ENCODE measurements around the gene HPSE2.
"Not testable (repeated sequence)": the region's sequence is repeated elsewhere in the genome, so short reads cannot be mapped to it uniquely, and the experiment has no call there.

HPSE2 gene

GRCh38 chr10:98908868-98909267, 326.8 kb downstream of the HPSE2 start:
- TF ChIP-seq ZFP3 (CRISPR knock-in tag; IDR thresholded peaks at IDR 0.05) (no peak), ZFP30 (CRISPR knock-in tag; IDR thresholded peaks at IDR 0.05) (no peak)
- ATAC-seq = no peak

- ATAC-seq = not testable (repeated sequence)
Observed at GRCh38 chr10:98908247-98908646, 327.4 kb downstream of the HPSE2 start.

GRCh38 chr10:98901441-98902110, 334.1 kb downstream of the HPSE2 start:
- no peak for ATAC-seq
- TF ChIP-seq, protein P1, sequence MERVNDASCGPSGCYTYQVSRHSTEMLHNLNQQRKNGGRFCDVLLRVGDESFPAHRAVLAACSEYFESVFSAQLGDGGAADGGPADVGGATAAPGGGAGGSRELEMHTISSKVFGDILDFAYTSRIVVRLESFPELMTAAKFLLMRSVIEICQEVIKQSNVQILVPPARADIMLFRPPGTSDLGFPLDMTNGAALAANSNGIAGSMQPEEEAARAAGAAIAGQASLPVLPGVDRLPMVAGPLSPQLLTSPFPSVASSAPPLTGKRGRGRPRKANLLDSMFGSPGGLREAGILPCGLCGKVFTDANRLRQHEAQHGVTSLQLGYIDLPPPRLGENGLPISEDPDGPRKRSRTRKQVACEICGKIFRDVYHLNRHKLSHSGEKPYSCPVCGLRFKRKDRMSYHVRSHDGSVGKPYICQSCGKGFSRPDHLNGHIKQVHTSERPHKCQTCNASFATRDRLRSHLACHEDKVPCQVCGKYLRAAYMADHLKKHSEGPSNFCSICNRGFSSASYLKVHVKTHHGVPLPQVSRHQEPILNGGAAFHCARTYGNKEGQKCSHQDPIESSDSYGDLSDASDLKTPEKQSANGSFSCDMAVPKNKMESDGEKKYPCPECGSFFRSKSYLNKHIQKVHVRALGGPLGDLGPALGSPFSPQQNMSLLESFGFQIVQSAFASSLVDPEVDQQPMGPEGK (CRISPR knock-in tag; IDR thresholded peaks at IDR 0.05; ENCODE audit: borderline replicate concordance) = no peak
- TF ChIP-seq OSR1 (CRISPR knock-in tag; IDR thresholded peaks at IDR 0.05) (no peak), PPARA (CRISPR knock-in tag; IDR thresholded peaks at IDR 0.05; ENCODE audit: borderline replicate concordance) (no peak), ZNF70 (CRISPR knock-in tag; IDR thresholded peaks at IDR 0.05) (no peak), ZC3H10 (CRISPR knock-in tag; IDR thresholded peaks at IDR 0.05) (no peak), SNAI2 (CRISPR knock-in tag; IDR thresholded peaks at IDR 0.05) (no peak), CSDC2 (CRISPR knock-in tag; IDR thresholded peaks at IDR 0.05) (no peak)

GRCh38 chr10:98899018-98899417, 336.6 kb downstream of the HPSE2 start:
- no peak for ATAC-seq
- TF ChIP-seq ARNTL (CRISPR knock-in tag; IDR thresholded peaks at IDR 0.05; ENCODE audit: borderline replicate concordance, low read depth) = no peak
- no peak for TF ChIP-seq RARB (CRISPR knock-in tag; IDR thresholded peaks at IDR 0.05)
- no peak for TF ChIP-seq CSRNP3 (CRISPR knock-in tag; IDR thresholded peaks at IDR 0.05)
- no peak for TF ChIP-seq PPARA (CRISPR knock-in tag; IDR thresholded peaks at IDR 0.05; ENCODE audit: borderline replicate concordance)
- TF ChIP-seq ISL1 (CRISPR knock-in tag; IDR thresholded peaks at IDR 0.05) = no peak
- TF ChIP-seq ZNF70 (CRISPR knock-in tag; IDR thresholded peaks at IDR 0.05) = no peak
- TF ChIP-seq CSDC2 (CRISPR knock-in tag; IDR thresholded peaks at IDR 0.05) = no peak
- TF ChIP-seq CREB5 (CRISPR knock-in tag; IDR thresholded peaks at IDR 0.05; ENCODE audit: low read depth) = no peak
- TF ChIP-seq ZNF8 (CRISPR knock-in tag; IDR thresholded peaks at IDR 0.05) = no peak
- no peak for TF ChIP-seq TCF4 (CRISPR knock-in tag; IDR thresholded peaks at IDR 0.05; ENCODE audit: borderline replicate concordance)

DNA sequence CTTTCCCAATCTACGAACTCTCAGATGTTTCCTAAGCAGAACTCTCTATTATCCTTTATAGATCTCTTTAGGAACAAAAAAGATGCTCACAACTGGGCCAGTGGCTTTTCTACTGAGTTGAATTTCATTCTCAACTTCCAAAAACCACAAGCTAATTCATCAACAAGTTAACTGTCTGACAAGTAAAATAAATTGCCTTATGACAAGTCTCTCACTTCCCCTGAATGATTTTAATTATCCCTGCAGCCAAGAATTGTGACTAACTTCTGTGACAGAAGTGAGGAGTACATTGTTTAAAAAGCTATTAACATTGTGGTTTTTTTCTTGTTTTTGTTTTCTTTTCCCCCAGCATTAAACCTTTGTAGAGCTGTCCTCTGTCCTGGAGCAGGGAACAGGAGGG, 343.1 kb downstream of the HPSE2 start:
- TF ChIP-seq ZNF565 (CRISPR knock-in tag; conservative IDR thresholded peaks at IDR 0.05; ENCODE audit: low read depth) (no peak), ESRRG (CRISPR knock-in tag; IDR thresholded peaks at IDR 0.05) (no peak), ZFP3 (CRISPR knock-in tag; IDR thresholded peaks at IDR 0.05) (no peak), ZNF70 (CRISPR knock-in tag; IDR thresholded peaks at IDR 0.05) (no peak), ZNF8 (CRISPR knock-in tag; IDR thresholded peaks at IDR 0.05) (no peak), CREB5 (CRISPR knock-in tag; IDR thresholded peaks at IDR 0.05; ENCODE audit: low read depth) (no peak), ISL1 (CRISPR knock-in tag; IDR thresholded peaks at IDR 0.05) (no peak), CSRNP3 (CRISPR knock-in tag; IDR thresholded peaks at IDR 0.05) (no peak), ZC3H10 (CRISPR knock-in tag; IDR thresholded peaks at IDR 0.05) (no peak)
- TF ChIP-seq, protein P2, sequence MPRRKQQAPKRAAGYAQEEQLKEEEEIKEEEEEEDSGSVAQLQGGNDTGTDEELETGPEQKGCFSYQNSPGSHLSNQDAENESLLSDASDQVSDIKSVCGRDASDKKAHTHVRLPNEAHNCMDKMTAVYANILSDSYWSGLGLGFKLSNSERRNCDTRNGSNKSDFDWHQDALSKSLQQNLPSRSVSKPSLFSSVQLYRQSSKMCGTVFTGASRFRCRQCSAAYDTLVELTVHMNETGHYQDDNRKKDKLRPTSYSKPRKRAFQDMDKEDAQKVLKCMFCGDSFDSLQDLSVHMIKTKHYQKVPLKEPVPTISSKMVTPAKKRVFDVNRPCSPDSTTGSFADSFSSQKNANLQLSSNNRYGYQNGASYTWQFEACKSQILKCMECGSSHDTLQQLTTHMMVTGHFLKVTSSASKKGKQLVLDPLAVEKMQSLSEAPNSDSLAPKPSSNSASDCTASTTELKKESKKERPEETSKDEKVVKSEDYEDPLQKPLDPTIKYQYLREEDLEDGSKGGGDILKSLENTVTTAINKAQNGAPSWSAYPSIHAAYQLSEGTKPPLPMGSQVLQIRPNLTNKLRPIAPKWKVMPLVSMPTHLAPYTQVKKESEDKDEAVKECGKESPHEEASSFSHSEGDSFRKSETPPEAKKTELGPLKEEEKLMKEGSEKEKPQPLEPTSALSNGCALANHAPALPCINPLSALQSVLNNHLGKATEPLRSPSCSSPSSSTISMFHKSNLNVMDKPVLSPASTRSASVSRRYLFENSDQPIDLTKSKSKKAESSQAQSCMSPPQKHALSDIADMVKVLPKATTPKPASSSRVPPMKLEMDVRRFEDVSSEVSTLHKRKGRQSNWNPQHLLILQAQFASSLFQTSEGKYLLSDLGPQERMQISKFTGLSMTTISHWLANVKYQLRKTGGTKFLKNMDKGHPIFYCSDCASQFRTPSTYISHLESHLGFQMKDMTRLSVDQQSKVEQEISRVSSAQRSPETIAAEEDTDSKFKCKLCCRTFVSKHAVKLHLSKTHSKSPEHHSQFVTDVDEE (CRISPR knock-in tag; IDR thresholded peaks at IDR 0.05) = no peak
- TF ChIP-seq, protein P1 (CRISPR knock-in tag; IDR thresholded peaks at IDR 0.05; ENCODE audit: borderline replicate concordance) = no peak
- no peak for ATAC-seq
